ENCODE results near the gene ZC3HAV1L.

DNA sequence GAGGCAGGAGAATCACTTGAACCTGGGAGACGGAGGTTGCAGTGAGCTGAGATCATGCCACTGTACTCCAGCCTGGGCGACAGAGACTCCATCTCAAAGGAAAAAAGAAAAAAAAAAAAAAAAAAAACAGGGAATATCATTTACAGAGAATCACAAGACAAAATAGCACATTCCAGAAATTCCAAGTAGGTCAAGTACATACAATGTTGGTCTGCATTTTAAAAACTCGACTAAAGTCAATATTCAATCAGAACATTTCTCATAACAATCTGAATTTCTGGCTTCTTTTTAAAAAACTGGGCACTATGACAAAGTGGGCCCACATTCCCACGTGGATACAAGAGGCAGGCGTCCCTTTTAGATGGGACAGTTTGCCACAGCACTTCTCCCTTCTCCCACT is 12.8 kb downstream of the ZC3HAV1L start:
- TF ChIP-seq POLR2A (IDR thresholded peaks at IDR 0.05) (no peak), POLR2AphosphoS5 (IDR thresholded peaks at IDR 0.05) (no peak)
- TF ChIP-seq, protein P1, sequence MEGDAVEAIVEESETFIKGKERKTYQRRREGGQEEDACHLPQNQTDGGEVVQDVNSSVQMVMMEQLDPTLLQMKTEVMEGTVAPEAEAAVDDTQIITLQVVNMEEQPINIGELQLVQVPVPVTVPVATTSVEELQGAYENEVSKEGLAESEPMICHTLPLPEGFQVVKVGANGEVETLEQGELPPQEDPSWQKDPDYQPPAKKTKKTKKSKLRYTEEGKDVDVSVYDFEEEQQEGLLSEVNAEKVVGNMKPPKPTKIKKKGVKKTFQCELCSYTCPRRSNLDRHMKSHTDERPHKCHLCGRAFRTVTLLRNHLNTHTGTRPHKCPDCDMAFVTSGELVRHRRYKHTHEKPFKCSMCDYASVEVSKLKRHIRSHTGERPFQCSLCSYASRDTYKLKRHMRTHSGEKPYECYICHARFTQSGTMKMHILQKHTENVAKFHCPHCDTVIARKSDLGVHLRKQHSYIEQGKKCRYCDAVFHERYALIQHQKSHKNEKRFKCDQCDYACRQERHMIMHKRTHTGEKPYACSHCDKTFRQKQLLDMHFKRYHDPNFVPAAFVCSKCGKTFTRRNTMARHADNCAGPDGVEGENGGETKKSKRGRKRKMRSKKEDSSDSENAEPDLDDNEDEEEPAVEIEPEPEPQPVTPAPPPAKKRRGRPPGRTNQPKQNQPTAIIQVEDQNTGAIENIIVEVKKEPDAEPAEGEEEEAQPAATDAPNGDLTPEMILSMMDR (IDR thresholded peaks at IDR 0.05 in 8 of 11, conservative IDR thresholded peaks at IDR 0.05 in 3 of 11) = no peak
